Stomach (tissue), 4 donors: ENCODE data around the gene ATXN1.

Experiments used
- CTCF ChIP-seq, 7 experiments: fragments of 450-650 bp in 4 of 7; fragments of 200-600 bp in 3 of 7; sonication (generic) in 3 of 7; IDR thresholded peaks; one replicate each; pipeline ENCODE4 v1.5.1; 2016 to 2019; ENCODE audit warnings: antibody characterized with exemption in 7 of 7, control low read depth in 2 of 7, mild to moderate bottlenecking in 1 of 7
- EP300 ChIP-seq: sonication (generic); formaldehyde crosslinking; IDR thresholded peaks from one replicate; pipeline ENCODE4 v1.6.1; 2017; ENCODE audit warnings: antibody characterized with exemption
- POLR2AphosphoS5 ChIP-seq, 3 donors: sonication (generic); formaldehyde crosslinking; IDR thresholded peaks; one replicate each; pipeline ENCODE4 v1.6.1; 2016; ENCODE audit warnings: antibody characterized with exemption in 3 of 3

DNA sequence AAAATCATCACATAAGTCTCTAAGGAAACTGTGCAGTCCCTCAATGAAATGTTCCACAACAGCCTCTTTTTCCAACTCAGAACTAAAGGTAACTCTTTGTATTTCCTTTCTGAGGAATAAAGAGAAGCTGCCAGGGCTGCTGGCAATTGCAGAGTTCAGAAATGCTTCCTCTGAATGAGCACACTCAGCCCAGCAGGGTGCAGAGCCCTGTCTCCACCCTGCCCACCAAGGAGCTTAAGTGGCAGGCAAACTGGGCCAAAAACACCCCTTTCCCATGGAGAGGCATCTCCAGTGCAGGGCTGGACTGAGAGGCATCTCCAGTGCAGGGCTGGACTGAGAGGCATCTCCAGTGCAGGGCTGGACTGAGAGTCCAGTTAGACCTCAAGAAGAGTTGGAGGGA is 267.5 kb downstream of the ATXN1 start:
- TF ChIP-seq CTCF (IDR thresholded peaks at IDR 0.05) (no peak), EP300 (no peak), POLR2AphosphoS5 (IDR thresholded peaks at IDR 0.05) (no peak)
